Measurements from ENCODE around the gene FYN. TPM values are rescaled to one million over a fixed set of nuclear protein-coding genes. Genes with fewer than 3 reads are reported as not detected.

Gene FYN
- total RNA-seq, 1 experiment from 2014 or later, result 18.5 TPM

DNA sequence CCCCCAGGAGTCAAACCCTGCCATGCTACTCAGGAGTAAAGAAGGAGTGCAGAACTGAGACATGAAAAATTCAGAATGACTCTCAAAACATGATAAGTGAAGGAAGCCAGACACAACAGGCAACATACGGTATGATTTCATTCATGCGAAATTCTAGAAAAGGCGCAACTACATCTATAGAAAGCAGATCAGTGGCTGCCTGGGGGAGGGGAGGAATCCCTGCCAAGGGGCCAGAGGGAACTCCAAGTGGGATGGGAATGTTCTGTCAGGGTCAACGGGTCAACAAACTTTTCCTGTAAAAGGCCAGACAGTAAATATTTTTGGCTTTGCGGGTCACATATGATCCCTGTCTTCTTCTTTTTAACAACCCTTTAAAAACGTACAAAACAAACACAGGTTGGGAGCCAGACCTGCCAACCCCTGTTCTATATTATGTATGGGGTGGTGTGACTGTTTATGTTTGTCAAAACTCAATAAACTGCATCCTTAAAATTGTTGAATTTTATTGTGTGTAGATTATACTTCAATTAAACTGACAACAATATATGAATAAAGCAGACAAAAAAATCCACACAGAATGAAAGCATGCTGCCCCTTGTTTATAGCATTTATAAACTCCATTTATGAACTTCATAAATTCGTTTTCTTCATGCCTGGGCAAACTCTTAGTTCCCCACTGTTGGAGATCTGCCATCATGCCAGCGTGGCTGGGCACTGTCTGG is 211.0 kb downstream of the FYN start:
- Histone ChIP-seq H3K9me2 (ENCODE audit: insufficient read depth) (no peaks in the 10 kb centered on the region), H3K9me3 (ENCODE audit: control insufficient read depth in 1 of 2, insufficient read depth in 1 of 2, low read depth in 1 of 2, low read length in 2 of 2) (no peaks in the 10 kb centered on the region), H3K27me3 (ENCODE audit: insufficient read depth, low read length) (no peaks in the 10 kb centered on the region), H3K9ac (ENCODE audit: low read length) (no peak overlapping the region), H3K27ac (ENCODE audit: low read depth, low read length) (no peak overlapping the region), H3K36me3 (ENCODE audit: control insufficient read depth in 1 of 2, insufficient read depth in 2 of 2, low read length in 2 of 2) (no peaks in the 10 kb centered on the region), H3K79me2 (ENCODE audit: insufficient read depth, low read length) (no peaks in the 10 kb centered on the region), H3K4me1 (ENCODE audit: control insufficient read depth in 1 of 2, insufficient read depth in 2 of 2, low read length in 2 of 2) (0 out of 4 replicates have a peak, but pooled peaks cover 0 to 3% of the 10 kb centered on the region in 2 experiments), H4K20me1 (ENCODE audit: insufficient read depth) (no peaks in the 10 kb centered on the region), H3K4me2 (ENCODE audit: low read length) (no peak overlapping the region), H3K4me3 (replicated peaks in 1 of 2; ENCODE audit: low read depth in 1 of 2, low read length in 2 of 2) (no peak overlapping the region), H2AFZ (ENCODE audit: low read depth, low read length, poor library complexity, severe bottlenecking) (no peak overlapping the region)
- TF ChIP-seq, protein P1, sequence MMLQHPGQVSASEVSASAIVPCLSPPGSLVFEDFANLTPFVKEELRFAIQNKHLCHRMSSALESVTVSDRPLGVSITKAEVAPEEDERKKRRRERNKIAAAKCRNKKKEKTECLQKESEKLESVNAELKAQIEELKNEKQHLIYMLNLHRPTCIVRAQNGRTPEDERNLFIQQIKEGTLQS (IDR thresholded peaks at IDR 0.05), result no peak
- TF ChIP-seq ELF1 (IDR thresholded peaks at IDR 0.05; ENCODE audit: borderline replicate concordance, low read depth), result no peak
- TF ChIP-seq TCF7L2 (IDR thresholded peaks at IDR 0.05; ENCODE audit: borderline replicate concordance, extremely low read depth, insufficient read depth, insufficient read length), result no peak
- TF ChIP-seq RAD21 (IDR thresholded peaks at IDR 0.05; ENCODE audit: low read depth), result no peak
- no peak for DNase-seq (ENCODE audit: low read depth, low spot score)
- ChIA-PET POLR2A (no interaction called here), CTCF (no interaction called here), RAD21 (ENCODE audit: low non-redundant PET in 1 of 2, low total read pairs in 2 of 2, uncharacterized antibody in 2 of 2, unreplicated experiment in 2 of 2) (no interaction called here)
- no TSS peak for BruUV-seq (replicated peaks)
- intact Hi-C loops (cut with micrococcal nuclease), result no loop called here
- no peak for ATAC-seq

DNA sequence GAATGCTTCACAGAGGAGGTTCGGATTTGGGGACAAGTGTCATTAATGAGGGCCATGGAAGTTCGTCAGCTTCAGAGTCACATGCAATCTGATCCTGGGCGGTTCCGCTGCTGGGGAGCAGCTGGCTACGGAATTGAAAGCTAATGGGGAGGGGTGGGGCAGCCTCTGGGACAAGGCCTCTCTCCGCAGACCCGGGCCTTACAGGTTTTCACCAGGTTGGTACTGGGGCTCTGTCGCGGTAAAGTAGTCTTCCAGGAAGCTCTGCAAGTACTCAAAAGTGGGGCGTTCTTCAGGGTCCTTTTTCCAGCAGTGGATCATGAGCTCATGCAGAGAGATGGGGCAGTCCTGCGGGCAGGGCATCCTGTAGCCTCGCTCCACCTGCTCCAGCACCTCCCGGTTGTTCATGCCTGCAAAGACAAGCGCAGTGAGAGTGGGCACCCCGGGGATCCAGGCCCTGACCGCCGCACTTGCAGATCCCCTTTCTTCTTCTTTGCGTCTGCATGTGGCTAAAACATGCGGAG is 211.7 kb downstream of the FYN start:
- H3K9ac ChIP-seq (ENCODE audit: low read length), result no peak overlapping the region
- H3K27ac ChIP-seq (ENCODE audit: low read depth, low read length), result no peak overlapping the region
- TF ChIP-seq FOSL1 (IDR thresholded peaks at IDR 0.05; ENCODE audit: low read depth) (no peak), EZH2 (IDR thresholded peaks at IDR 0.05) (no peak), ZNF274 (IDR thresholded peaks at IDR 0.05; ENCODE audit: low read depth, low read length) (no peak), JUND (IDR thresholded peaks at IDR 0.05) (no peak), EZH2phosphoT487 (IDR thresholded peaks at IDR 0.05; ENCODE audit: borderline replicate concordance) (no peak), CBX3 (IDR thresholded peaks at IDR 0.05; ENCODE audit: low read depth) (no peak), SRF (IDR thresholded peaks at IDR 0.05; ENCODE audit: low read depth) (no peak), RAD21 (IDR thresholded peaks at IDR 0.05; ENCODE audit: low read depth) (no peak), EGR1 (IDR thresholded peaks at IDR 0.05; ENCODE audit: low read depth) (no peak)
- TF ChIP-seq, protein P2, sequence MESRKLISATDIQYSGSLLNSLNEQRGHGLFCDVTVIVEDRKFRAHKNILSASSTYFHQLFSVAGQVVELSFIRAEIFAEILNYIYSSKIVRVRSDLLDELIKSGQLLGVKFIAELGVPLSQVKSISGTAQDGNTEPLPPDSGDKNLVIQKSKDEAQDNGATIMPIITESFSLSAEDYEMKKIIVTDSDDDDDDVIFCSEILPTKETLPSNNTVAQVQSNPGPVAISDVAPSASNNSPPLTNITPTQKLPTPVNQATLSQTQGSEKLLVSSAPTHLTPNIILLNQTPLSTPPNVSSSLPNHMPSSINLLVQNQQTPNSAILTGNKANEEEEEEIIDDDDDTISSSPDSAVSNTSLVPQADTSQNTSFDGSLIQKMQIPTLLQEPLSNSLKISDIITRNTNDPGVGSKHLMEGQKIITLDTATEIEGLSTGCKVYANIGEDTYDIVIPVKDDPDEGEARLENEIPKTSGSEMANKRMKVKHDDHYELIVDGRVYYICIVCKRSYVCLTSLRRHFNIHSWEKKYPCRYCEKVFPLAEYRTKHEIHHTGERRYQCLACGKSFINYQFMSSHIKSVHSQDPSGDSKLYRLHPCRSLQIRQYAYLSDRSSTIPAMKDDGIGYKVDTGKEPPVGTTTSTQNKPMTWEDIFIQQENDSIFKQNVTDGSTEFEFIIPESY (IDR thresholded peaks at IDR 0.05; ENCODE audit: extremely low read depth, insufficient replicate concordance, low read length), result no peak
- TF ChIP-seq, protein P3, sequence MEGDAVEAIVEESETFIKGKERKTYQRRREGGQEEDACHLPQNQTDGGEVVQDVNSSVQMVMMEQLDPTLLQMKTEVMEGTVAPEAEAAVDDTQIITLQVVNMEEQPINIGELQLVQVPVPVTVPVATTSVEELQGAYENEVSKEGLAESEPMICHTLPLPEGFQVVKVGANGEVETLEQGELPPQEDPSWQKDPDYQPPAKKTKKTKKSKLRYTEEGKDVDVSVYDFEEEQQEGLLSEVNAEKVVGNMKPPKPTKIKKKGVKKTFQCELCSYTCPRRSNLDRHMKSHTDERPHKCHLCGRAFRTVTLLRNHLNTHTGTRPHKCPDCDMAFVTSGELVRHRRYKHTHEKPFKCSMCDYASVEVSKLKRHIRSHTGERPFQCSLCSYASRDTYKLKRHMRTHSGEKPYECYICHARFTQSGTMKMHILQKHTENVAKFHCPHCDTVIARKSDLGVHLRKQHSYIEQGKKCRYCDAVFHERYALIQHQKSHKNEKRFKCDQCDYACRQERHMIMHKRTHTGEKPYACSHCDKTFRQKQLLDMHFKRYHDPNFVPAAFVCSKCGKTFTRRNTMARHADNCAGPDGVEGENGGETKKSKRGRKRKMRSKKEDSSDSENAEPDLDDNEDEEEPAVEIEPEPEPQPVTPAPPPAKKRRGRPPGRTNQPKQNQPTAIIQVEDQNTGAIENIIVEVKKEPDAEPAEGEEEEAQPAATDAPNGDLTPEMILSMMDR (IDR thresholded peaks at IDR 0.05 in 2 of 3, conservative IDR thresholded peaks at IDR 0.05 in 1 of 3; ENCODE audit: borderline replicate concordance in 1 of 3, insufficient read depth in 1 of 3, low read depth in 2 of 3, low read length in 2 of 3), result no peak
- TF ChIP-seq, protein P1 (IDR thresholded peaks at IDR 0.05), result no peak
- no peaks in the 10 kb centered on the region for H4K20me1 ChIP-seq (ENCODE audit: insufficient read depth)
- H3K79me2 ChIP-seq (ENCODE audit: insufficient read depth, low read length), result no peaks in the 10 kb centered on the region
- H3K27me3 ChIP-seq (ENCODE audit: insufficient read depth, low read length), result no peaks in the 10 kb centered on the region
- no peaks in the 10 kb centered on the region for H3K9me3 ChIP-seq (ENCODE audit: control insufficient read depth in 1 of 2, insufficient read depth in 1 of 2, low read depth in 1 of 2, low read length in 2 of 2)
- H3K4me2 ChIP-seq (ENCODE audit: low read length), result no peak overlapping the region
- ChIA-PET CTCF (no interaction called here), POLR2A (no interaction called here), RAD21 (ENCODE audit: low non-redundant PET in 1 of 2, low total read pairs in 2 of 2, uncharacterized antibody in 2 of 2, unreplicated experiment in 2 of 2) (no interaction called here)
- no peaks in the 10 kb centered on the region for H3K9me2 ChIP-seq (ENCODE audit: insufficient read depth)
- ATAC-seq (no peak), DNase-seq (ENCODE audit: low read depth, low spot score) (no peak)
- H2AFZ ChIP-seq (ENCODE audit: low read depth, low read length, poor library complexity, severe bottlenecking), result no peak overlapping the region
- H3K4me1 ChIP-seq (ENCODE audit: control insufficient read depth in 1 of 2, insufficient read depth in 2 of 2, low read length in 2 of 2), result 0 out of 4 replicates have a peak, but pooled peaks cover 0 to 5% of the 10 kb centered on the region in 2 experiments
- no peak overlapping the region for H3K4me3 ChIP-seq (replicated peaks in 1 of 2; ENCODE audit: low read depth in 1 of 2, low read length in 2 of 2)
- intact Hi-C loops (cut with micrococcal nuclease), result no loop called here
- no peaks in the 10 kb centered on the region for H3K36me3 ChIP-seq (ENCODE audit: control insufficient read depth in 1 of 2, insufficient read depth in 2 of 2, low read length in 2 of 2)
- no TSS peak for BruUV-seq (replicated peaks)
